Activated B cell treated with CpG ODN at 0.5 μM for 24 hours (primary cell): ENCODE results near the gene TFDP2. TPM values are rescaled to one million over a fixed set of nuclear protein-coding genes. Genes with fewer than 3 reads are reported as not detected.

Experiments
- ATAC-seq: fragments of 200-7000 bp; cut with Tn5 transposase; one replicate; pipeline ENCODE4 v1.10.0; 2021; ENCODE audit warnings: low read depth, mild to moderate bottlenecking, moderate library complexity
- CTCF ChIA-PET: fragments of 350-600 bp; sonication (Branson Sonifier 250); formaldehyde crosslinking; loops from one replicate; lab custom pipeline; 2021; ENCODE audit warnings: antibody characterized with exemption; lab: Charles Lee
- POLR2A ChIA-PET: fragments of 350-600 bp; sonication (Branson Sonifier 250); formaldehyde crosslinking; loops from one replicate; lab custom pipeline; 2021; ENCODE audit warnings: antibody characterized with exemption; lab: Charles Lee
- DNase-seq: peaks from one replicate; pipeline ENCODE4 v3.0.0; 2022
- H3K27ac Mint-ChIP-seq: one replicate; pipeline ENCODE4 v1.8.0; 2020; ENCODE audit warnings: mixed read lengths
- H3K27me3 Mint-ChIP-seq: one replicate; pipeline ENCODE4 v1.8.0; 2021; ENCODE audit warnings: mixed read lengths
- H3K36me3 Mint-ChIP-seq: one replicate; pipeline ENCODE4 v1.8.0; 2021; ENCODE audit warnings: low read depth, mixed read lengths
- H3K4me1 Mint-ChIP-seq: one replicate; pipeline ENCODE4 v1.8.0; 2021; ENCODE audit warnings: mixed read lengths
- H3K4me3 Mint-ChIP-seq: one replicate; pipeline ENCODE4 v1.8.0; 2020; ENCODE audit warnings: mild to moderate bottlenecking, mixed read lengths
- H3K9me3 Mint-ChIP-seq: one replicate; pipeline ENCODE4 v1.8.0; 2020; ENCODE audit warnings: mixed read lengths
- intact Hi-C: fragments of 100-400 bp; cut with micrococcal nuclease; formaldehyde crosslinking; loops from one replicate; pipeline ENCODE4 v1.15.1; 2024
- total RNA-seq: library from RNA; stranded (reverse); gene quantifications from 2 replicates; pipeline ENCODE4 v1.2.3, GENCODE V29; 2022
- TF ChIP-seq, protein P1 (sequence below): fragments of 200-600 bp; IDR thresholded peaks from one replicate; pipeline ENCODE4 v1.8.0; 2022; ENCODE audit warnings: antibody characterized with exemption, mild to moderate bottlenecking

Gene TFDP2
- total RNA-seq, 1 donor from 2014 or later: 23.1 TPM

DNA sequence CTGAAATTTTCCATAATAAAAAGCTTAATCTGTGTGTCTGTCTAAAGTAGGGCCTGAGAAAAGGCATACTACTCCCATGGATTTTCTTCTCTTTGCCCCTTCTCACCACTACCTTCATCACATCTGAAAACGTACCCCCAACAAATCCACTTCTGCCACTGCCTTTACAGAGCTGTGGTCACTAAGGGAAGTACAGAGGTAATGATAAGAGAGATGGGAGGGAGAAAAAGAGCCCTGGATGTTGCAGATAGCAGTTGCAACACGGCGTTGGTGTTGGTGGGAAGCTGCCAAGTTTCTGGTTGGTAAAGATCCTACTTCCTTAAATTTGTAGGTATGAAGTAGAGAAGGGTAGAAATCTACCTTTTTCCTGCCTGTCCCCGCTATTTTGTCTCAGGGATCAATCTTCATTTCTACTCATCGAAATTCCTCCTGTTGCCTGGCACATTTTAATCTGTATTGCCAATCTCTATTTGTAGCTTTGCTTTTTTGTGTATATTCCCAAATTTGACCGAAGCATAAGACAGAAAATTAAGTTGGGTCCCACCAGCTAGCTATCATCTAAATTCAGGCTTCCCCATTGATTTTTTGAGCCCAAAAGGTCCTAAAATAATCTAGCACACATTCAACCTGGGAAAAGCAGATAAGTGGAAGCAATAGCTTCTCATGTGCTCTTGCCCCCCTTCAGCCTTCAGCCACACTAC is 102.9 kb downstream of the TFDP2 start:
- TF ChIP-seq, protein P1, sequence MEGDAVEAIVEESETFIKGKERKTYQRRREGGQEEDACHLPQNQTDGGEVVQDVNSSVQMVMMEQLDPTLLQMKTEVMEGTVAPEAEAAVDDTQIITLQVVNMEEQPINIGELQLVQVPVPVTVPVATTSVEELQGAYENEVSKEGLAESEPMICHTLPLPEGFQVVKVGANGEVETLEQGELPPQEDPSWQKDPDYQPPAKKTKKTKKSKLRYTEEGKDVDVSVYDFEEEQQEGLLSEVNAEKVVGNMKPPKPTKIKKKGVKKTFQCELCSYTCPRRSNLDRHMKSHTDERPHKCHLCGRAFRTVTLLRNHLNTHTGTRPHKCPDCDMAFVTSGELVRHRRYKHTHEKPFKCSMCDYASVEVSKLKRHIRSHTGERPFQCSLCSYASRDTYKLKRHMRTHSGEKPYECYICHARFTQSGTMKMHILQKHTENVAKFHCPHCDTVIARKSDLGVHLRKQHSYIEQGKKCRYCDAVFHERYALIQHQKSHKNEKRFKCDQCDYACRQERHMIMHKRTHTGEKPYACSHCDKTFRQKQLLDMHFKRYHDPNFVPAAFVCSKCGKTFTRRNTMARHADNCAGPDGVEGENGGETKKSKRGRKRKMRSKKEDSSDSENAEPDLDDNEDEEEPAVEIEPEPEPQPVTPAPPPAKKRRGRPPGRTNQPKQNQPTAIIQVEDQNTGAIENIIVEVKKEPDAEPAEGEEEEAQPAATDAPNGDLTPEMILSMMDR: no peak
- CTCF ChIA-PET: no interaction called here
- no peak overlapping the region for H3K4me3 Mint-ChIP-seq
- DNase-seq (no peak), ATAC-seq (no peak)
- no peaks in the 10 kb centered on the region for H3K4me1 Mint-ChIP-seq
- POLR2A ChIA-PET: no interaction called here
- no peak overlapping the region for H3K27ac Mint-ChIP-seq
- H3K27me3 Mint-ChIP-seq: no peaks in the 10 kb centered on the region
- H3K9me3 Mint-ChIP-seq: no peaks in the 10 kb centered on the region
- intact Hi-C loops: no loop called here
- peaks cover 3% of the 10 kb centered on the region for H3K36me3 Mint-ChIP-seq

DNA sequence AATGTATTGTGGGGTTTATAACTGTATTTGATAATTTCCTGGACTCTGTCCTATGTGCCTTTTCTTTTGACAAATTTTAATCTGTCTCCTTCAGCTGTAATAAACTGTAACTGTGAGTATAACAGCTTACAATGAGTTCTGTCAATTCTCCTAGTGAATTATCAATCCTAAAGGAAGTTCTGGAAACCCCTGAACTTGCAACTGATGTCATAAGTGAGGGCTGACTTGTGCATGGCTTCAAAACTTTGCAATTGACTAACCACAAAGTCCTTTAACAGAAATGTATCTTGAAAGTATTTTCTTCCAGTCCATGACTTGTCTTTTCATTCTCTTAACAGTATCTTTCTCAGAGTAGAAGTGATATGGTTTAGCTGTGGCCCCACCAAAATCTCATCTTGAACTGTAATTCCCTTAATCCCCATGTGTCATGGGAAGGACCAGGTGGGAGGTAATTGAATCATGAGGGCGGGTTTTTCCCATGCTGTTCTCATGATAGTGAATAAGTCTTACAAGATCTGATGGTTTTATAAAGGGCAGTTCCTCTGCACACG is 108.3 kb downstream of the TFDP2 start:
- DNase-seq (no peak), ATAC-seq (no peak)
- Mint-ChIP-seq H3K9me3 (peaks cover 2% of the 10 kb centered on the region), H3K4me3 (no peak overlapping the region), H3K27me3 (no peaks in the 10 kb centered on the region), H3K27ac (no peak overlapping the region), H3K4me1 (no peaks in the 10 kb centered on the region), H3K36me3 (no peaks in the 10 kb centered on the region)
- TF ChIP-seq, protein P1: no peak
- POLR2A ChIA-PET: no interaction called here
- CTCF ChIA-PET: no interaction called here
- intact Hi-C loops: no loop called here

DNA sequence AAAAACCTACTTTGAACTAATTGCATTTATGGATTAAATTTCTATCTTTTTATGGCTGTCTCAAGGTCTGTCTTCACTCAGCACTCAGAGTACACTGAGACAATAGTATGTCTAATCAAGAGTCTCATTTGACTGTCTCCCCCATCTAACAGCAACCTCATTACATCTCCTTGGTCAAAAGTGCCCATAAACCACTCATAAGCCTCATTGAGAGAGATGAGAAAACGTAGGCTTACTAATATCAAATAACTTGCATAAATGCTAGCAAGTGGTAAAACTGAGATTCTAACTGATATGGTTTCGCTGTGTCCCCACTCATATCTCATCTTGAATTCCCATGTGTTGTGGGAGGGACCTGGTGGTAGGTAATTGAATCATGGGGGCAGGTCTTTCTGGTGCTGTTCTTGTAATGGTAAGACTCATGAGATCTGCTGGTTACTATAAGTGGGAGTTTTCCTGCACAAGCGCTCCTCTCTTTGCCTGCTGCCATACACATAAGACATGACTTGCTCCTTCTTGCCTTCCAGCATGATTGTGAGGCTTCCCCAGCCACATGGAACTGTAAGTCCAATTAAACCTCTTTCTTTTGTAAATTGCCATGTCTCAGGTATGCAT is 113.9 kb downstream of the TFDP2 start:
- H3K4me1 Mint-ChIP-seq: no peaks in the 10 kb centered on the region

DNA sequence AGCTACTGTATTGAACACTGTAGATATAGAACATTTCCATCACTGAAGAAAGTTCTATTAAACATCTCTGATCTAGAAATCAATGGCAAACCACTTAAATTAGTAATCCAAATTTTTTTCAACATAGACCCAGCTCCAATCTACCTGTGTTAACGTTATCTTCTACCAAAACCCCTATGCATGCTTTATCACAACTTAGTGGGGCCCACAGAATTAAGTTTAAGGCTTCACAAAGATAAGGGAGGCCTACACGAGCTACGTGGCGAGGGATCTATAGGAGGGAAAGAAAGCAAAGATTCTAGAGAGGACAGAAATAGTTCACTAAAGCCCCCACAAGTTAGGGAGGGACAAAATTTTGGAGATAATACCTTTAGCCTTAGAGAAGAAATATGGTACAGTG is 116.1 kb downstream of the TFDP2 start:
- Mint-ChIP-seq H3K27me3 (no peaks in the 10 kb centered on the region), H3K4me3 (no peak overlapping the region), H3K4me1 (peaks cover 5% of the 10 kb centered on the region), H3K9me3 (peaks cover 2% of the 10 kb centered on the region), H3K36me3 (peaks cover 2% of the 10 kb centered on the region), H3K27ac (no peak overlapping the region)
- DNase-seq (no peak), ATAC-seq (no peak)
- POLR2A ChIA-PET: no interaction called here
- TF ChIP-seq, protein P1: no peak
- CTCF ChIA-PET: no interaction called here
- intact Hi-C loops: loop anchor here (1.0 kb wide), 1 partner anchor 29 kb away; no protein-coding TSS in a partner anchor

More for the DNA sequence above, 113.9 kb downstream of the TFDP2 start:
- intact Hi-C loops: no loop called here
- Mint-ChIP-seq H3K4me3 (no peak overlapping the region), H3K36me3 (no peaks in the 10 kb centered on the region), H3K27me3 (no peaks in the 10 kb centered on the region), H3K27ac (no peak overlapping the region), H3K9me3 (peaks cover 2% of the 10 kb centered on the region)
- DNase-seq (no peak), ATAC-seq (no peak)
- POLR2A ChIA-PET: no interaction called here
- CTCF ChIA-PET: no interaction called here
- TF ChIP-seq, protein P1: no peak

DNA sequence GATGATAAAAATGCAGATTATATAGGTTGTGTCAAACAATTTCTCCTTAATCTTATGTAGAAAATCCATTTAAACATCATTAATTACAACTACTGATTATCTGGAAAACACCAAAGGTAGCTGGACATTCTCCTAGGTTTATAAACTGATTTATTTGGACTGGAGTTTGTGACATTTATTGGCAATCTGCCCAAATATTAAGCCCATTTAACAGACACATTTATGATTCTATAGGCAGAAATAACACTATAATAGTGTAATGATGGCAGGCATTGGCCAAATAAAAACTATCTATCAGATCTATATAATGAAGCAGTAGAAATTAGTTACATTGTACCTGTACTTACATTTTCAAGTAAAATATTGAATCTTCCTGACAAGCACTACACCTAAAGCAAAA is 117.8 kb downstream of the TFDP2 start:
- intact Hi-C loops: no loop called here
- Mint-ChIP-seq H3K27ac (no peak overlapping the region), H3K36me3 (peaks cover 3% of the 10 kb centered on the region), H3K4me3 (no peak overlapping the region), H3K4me1 (peaks cover 17% of the 10 kb centered on the region), H3K27me3 (no peaks in the 10 kb centered on the region), H3K9me3 (peaks cover 2% of the 10 kb centered on the region)
- ATAC-seq (no peak), DNase-seq (no peak)
- TF ChIP-seq, protein P1: no peak
- CTCF ChIA-PET: interaction anchor here (0.5 kb wide), 1 partner anchor 84 kb away, joined by 3 read pairs; no protein-coding TSS in a partner anchor
- POLR2A ChIA-PET: no interaction called here
